Measurements from ENCODE around the gene TXLNB.

Gene TXLNB

GRCh38 chr6:139205843-139206242 is 86.0 kb downstream of the TXLNB start:
- TF ChIP-seq CTCF (IDR thresholded peaks at IDR 0.05; ENCODE audit: control insufficient read depth, insufficient read depth, low read depth, low read length, missing control alignments): no peak
- H3K4me3 ChIP-seq (ENCODE audit: control insufficient read depth, low read depth, low read length): no peak overlapping the region
- no peak for DNase-seq (ENCODE audit: low read depth)

GRCh38 chr6:139204978-139205377 is 86.8 kb downstream of the TXLNB start:
- DNase-seq (ENCODE audit: low read depth): no peak
- H3K4me3 ChIP-seq (ENCODE audit: control insufficient read depth, low read depth, low read length): no peak overlapping the region
- no peak for TF ChIP-seq CTCF (IDR thresholded peaks at IDR 0.05; ENCODE audit: control insufficient read depth, insufficient read depth, low read depth, low read length, missing control alignments)

GRCh38 chr6:139201378-139201777 is 90.4 kb downstream of the TXLNB start:
- TF ChIP-seq CTCF (IDR thresholded peaks at IDR 0.05; ENCODE audit: control insufficient read depth, insufficient read depth, low read depth, low read length, missing control alignments): no peak

GRCh38 chr6:139198529-139199288 is 93.1 kb downstream of the TXLNB start:
- no peak for TF ChIP-seq CTCF (IDR thresholded peaks at IDR 0.05; ENCODE audit: control insufficient read depth, insufficient read depth, low read depth, low read length, missing control alignments)
- no peak for DNase-seq (ENCODE audit: low read depth)
- no peak overlapping the region for H3K4me3 ChIP-seq (ENCODE audit: control insufficient read depth, low read depth, low read length)

More at GRCh38 chr6:139201378-139201777, 90.4 kb downstream of the TXLNB start:
- DNase-seq (ENCODE audit: low read depth): no peak
- H3K4me3 ChIP-seq (ENCODE audit: control insufficient read depth, low read depth, low read length): no peak overlapping the region

GRCh38 chr6:139194740-139195139 is 97.1 kb downstream of the TXLNB start:
- TF ChIP-seq CTCF (IDR thresholded peaks at IDR 0.05; ENCODE audit: control insufficient read depth, insufficient read depth, low read depth, low read length, missing control alignments): no peak
- no peak for DNase-seq (ENCODE audit: low read depth)
- H3K4me3 ChIP-seq (ENCODE audit: control insufficient read depth, low read depth, low read length): no peak overlapping the region
